Measurements from ENCODE around the gene CERK. TPM values are rescaled to one million over a fixed set of nuclear protein-coding genes. Genes with fewer than 3 reads are reported as not detected.

CERK gene
- total RNA-seq, 1 experiment from 2014 or later: 30.9 TPM

DNA sequence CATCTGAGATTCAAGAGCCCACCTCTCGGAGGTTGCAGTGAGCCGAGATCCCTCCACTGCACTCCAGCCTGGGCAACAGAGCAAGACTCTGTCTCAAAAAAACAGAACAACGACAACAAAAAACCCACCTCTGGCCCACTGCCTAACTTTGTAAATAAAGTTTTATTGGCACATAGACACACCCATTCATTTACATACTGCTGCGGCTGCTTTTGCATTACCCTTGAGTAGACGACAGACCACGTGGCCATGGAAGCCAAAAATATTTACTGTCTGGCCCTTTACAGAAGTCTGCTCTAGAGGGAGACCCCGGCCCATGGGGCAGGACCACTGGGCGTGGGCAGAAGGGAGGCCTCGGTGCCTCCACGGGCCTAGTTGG, 70.8 kb downstream of the CERK start:
- H3K9me3 ChIP-seq (ENCODE audit: control insufficient read depth, insufficient read depth, low read depth, low read length): no peaks in the 10 kb centered on the region
- H3K4me1 ChIP-seq (ENCODE audit: control insufficient read depth, insufficient read depth, low read length): no peaks in the 10 kb centered on the region
- H3K27ac ChIP-seq (ENCODE audit: low read length): no peak overlapping the region
- BruUV-seq (replicated peaks): no TSS peak
- intact Hi-C loops (cut with micrococcal nuclease; ENCODE audit: unreplicated experiment) (no loop called here), in situ Hi-C loops (cut with HindIII; ENCODE audit: low pct_unique_long_range_greater_than_20kb, low sequenced_read_pairs) (no loop called here)
- H3K36me3 ChIP-seq (ENCODE audit: control insufficient read depth, insufficient read depth, low read length): no peaks in the 10 kb centered on the region
- no peak for DNase-seq (ENCODE audit: low read depth, low spot score)
- ChIA-PET POLR2A (no interaction called here), CTCF (no interaction called here)
- no peak for ATAC-seq
- TF ChIP-seq, protein P1, sequence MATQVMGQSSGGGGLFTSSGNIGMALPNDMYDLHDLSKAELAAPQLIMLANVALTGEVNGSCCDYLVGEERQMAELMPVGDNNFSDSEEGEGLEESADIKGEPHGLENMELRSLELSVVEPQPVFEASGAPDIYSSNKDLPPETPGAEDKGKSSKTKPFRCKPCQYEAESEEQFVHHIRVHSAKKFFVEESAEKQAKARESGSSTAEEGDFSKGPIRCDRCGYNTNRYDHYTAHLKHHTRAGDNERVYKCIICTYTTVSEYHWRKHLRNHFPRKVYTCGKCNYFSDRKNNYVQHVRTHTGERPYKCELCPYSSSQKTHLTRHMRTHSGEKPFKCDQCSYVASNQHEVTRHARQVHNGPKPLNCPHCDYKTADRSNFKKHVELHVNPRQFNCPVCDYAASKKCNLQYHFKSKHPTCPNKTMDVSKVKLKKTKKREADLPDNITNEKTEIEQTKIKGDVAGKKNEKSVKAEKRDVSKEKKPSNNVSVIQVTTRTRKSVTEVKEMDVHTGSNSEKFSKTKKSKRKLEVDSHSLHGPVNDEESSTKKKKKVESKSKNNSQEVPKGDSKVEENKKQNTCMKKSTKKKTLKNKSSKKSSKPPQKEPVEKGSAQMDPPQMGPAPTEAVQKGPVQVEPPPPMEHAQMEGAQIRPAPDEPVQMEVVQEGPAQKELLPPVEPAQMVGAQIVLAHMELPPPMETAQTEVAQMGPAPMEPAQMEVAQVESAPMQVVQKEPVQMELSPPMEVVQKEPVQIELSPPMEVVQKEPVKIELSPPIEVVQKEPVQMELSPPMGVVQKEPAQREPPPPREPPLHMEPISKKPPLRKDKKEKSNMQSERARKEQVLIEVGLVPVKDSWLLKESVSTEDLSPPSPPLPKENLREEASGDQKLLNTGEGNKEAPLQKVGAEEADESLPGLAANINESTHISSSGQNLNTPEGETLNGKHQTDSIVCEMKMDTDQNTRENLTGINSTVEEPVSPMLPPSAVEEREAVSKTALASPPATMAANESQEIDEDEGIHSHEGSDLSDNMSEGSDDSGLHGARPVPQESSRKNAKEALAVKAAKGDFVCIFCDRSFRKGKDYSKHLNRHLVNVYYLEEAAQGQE (IDR thresholded peaks at IDR 0.05; ENCODE audit: insufficient read depth in 1 of 2, low read depth in 2 of 2, low read length in 1 of 2): no peak
- TF ChIP-seq TCF7L2 (IDR thresholded peaks at IDR 0.05; ENCODE audit: low read depth, low read length) (no peak), SIN3A (IDR thresholded peaks at IDR 0.05; ENCODE audit: borderline replicate concordance, insufficient read depth, low read depth, low read length) (no peak), POLR2AphosphoS5 (IDR thresholded peaks at IDR 0.05; ENCODE audit: low read depth, low read length) (no peak)
- TF ChIP-seq, protein P2, sequence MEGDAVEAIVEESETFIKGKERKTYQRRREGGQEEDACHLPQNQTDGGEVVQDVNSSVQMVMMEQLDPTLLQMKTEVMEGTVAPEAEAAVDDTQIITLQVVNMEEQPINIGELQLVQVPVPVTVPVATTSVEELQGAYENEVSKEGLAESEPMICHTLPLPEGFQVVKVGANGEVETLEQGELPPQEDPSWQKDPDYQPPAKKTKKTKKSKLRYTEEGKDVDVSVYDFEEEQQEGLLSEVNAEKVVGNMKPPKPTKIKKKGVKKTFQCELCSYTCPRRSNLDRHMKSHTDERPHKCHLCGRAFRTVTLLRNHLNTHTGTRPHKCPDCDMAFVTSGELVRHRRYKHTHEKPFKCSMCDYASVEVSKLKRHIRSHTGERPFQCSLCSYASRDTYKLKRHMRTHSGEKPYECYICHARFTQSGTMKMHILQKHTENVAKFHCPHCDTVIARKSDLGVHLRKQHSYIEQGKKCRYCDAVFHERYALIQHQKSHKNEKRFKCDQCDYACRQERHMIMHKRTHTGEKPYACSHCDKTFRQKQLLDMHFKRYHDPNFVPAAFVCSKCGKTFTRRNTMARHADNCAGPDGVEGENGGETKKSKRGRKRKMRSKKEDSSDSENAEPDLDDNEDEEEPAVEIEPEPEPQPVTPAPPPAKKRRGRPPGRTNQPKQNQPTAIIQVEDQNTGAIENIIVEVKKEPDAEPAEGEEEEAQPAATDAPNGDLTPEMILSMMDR (IDR thresholded peaks at IDR 0.05): no peak
- no peak overlapping the region for H3K4me3 ChIP-seq (ENCODE audit: low read depth in 2 of 2, low read length in 2 of 2)
- no peaks in the 10 kb centered on the region for H3K27me3 ChIP-seq (ENCODE audit: control insufficient read depth, insufficient read depth, low read length)

GRCh38 chr22:46666577-46667244, 71.3 kb downstream of the CERK start:
- POLR2A ChIA-PET: no interaction called here
- no peak overlapping the region for H3K4me3 ChIP-seq (ENCODE audit: low read depth in 2 of 2, low read length in 2 of 2)
- in situ Hi-C loops (cut with HindIII; ENCODE audit: low pct_unique_long_range_greater_than_20kb, low sequenced_read_pairs): no loop called here

More at GRCh38 chr22:46666577-46667244, 71.3 kb downstream of the CERK start:
- TF ChIP-seq TCF7L2 (IDR thresholded peaks at IDR 0.05; ENCODE audit: low read depth, low read length): no peak
- no peak for TF ChIP-seq POLR2AphosphoS5 (IDR thresholded peaks at IDR 0.05; ENCODE audit: low read depth, low read length)
- TF ChIP-seq, protein P1 (IDR thresholded peaks at IDR 0.05; ENCODE audit: insufficient read depth in 1 of 2, low read depth in 2 of 2, low read length in 1 of 2): no peak
- TF ChIP-seq, protein P2 (IDR thresholded peaks at IDR 0.05): no peak
- no peak for TF ChIP-seq SIN3A (IDR thresholded peaks at IDR 0.05; ENCODE audit: borderline replicate concordance, insufficient read depth, low read depth, low read length)
- no peaks in the 10 kb centered on the region for H3K4me1 ChIP-seq (ENCODE audit: control insufficient read depth, insufficient read depth, low read length)
- H3K27me3 ChIP-seq (ENCODE audit: control insufficient read depth, insufficient read depth, low read length): no peaks in the 10 kb centered on the region
- CTCF ChIA-PET: no interaction called here
- no peak for DNase-seq (ENCODE audit: low read depth, low spot score)
- ATAC-seq: no peak
- H3K36me3 ChIP-seq (ENCODE audit: control insufficient read depth, insufficient read depth, low read length): no peaks in the 10 kb centered on the region
- no TSS peak for BruUV-seq (replicated peaks)
- H3K9me3 ChIP-seq (ENCODE audit: control insufficient read depth, insufficient read depth, low read depth, low read length): no peaks in the 10 kb centered on the region
- intact Hi-C loops (cut with micrococcal nuclease; ENCODE audit: unreplicated experiment): no loop called here
- no peak overlapping the region for H3K27ac ChIP-seq (ENCODE audit: low read length)
